ENCODE measurements around the gene TM6SF1.

DNA sequence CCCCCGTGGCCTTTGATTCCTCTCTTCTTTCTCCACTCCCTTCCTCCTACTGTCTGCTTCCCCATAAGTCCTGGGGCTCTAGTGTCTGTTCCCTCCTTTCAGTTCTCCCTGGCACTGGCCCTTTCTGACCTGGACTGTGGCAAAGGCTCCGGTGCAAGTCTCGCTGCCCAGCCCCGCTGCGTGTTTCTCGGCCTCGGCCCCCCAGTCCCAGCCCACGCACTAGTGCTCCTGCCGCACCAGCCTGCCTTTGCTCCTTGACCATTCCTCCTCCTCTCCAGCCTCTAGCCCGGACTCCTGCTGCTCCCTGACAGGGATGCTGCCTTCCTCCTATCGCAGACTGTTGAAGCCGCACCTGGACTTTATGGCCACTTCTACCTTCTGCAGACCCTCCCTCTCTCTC is 2.1 kb downstream of the TM6SF1 start:
- TF ChIP-seq, protein P1, sequence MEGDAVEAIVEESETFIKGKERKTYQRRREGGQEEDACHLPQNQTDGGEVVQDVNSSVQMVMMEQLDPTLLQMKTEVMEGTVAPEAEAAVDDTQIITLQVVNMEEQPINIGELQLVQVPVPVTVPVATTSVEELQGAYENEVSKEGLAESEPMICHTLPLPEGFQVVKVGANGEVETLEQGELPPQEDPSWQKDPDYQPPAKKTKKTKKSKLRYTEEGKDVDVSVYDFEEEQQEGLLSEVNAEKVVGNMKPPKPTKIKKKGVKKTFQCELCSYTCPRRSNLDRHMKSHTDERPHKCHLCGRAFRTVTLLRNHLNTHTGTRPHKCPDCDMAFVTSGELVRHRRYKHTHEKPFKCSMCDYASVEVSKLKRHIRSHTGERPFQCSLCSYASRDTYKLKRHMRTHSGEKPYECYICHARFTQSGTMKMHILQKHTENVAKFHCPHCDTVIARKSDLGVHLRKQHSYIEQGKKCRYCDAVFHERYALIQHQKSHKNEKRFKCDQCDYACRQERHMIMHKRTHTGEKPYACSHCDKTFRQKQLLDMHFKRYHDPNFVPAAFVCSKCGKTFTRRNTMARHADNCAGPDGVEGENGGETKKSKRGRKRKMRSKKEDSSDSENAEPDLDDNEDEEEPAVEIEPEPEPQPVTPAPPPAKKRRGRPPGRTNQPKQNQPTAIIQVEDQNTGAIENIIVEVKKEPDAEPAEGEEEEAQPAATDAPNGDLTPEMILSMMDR (IDR thresholded peaks at IDR 0.05) = no peak
- TF ChIP-seq POLR2A (IDR thresholded peaks at IDR 0.05) = no peak

All from esophagus squamous epithelium (tissue), 4 donors.